GM10847 (cell line): ENCODE measurements around the gene GPC5.

Experiments used
- POLR2A ChIP-seq: IDR thresholded peaks from 2 replicates; pipeline ENCODE4 v1.6.1; 2011; ENCODE audit not compliant: insufficient read length; ENCODE audit errors: extremely low read depth

Gene GPC5

DNA sequence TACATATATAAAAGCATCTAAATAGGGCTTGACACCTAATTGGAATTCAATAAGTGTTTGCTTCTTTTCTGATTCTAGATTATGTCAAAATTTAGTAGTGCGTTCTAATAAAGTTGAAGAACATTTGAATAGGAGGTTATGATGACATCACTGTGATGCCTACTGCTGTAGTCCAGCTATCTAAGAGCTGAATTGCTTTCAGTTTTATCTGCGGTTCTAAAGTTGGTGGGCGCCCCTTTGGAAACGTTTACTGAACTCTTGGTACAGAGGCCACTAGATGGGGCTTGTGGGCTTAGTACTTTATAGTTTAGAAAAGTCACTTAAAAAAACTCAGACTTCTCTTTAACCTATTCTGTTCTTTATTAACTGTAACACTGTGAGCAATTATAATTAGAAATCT is 776.9 kb downstream of the GPC5 start:
- no peak for TF ChIP-seq POLR2A

DNA sequence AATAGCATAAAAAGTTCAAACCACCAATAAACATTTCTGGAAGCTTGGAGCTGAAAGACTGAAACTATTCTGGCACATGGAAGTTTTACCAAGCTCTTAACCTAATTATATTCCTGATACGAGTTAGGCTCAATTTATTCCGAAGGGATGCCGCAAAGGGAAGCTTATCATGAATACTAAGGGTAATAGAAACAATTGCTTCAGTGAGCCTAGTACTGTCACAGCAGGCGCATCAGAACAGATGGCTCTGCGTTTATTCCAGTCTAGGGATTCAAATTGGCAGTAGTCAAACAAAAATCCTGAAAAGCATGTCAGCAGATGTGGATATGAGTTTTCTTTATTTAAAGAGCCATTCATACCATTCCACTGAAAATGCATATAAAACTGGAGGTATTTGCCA is 779.5 kb downstream of the GPC5 start:
- no peak for TF ChIP-seq POLR2A

DNA sequence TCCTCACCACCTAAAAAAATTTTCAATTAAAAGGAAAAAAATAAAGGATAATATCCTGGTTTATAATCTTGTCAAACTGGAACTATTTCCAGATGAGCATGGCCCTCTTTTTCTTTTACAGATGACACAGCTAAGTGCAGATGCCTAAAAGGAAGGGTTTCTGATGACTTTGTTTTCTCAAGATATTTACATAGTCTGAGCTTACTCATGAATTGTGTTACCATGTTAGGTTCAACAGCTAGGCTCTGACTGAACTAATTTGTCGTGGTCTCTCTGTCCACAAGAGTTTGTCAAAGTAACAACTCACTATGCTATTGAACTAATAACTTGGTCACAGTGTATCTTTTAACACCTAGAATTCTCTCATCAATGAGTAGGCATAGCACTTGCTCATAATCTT is 780.8 kb downstream of the GPC5 start:
- TF ChIP-seq POLR2A, result no peak

DNA sequence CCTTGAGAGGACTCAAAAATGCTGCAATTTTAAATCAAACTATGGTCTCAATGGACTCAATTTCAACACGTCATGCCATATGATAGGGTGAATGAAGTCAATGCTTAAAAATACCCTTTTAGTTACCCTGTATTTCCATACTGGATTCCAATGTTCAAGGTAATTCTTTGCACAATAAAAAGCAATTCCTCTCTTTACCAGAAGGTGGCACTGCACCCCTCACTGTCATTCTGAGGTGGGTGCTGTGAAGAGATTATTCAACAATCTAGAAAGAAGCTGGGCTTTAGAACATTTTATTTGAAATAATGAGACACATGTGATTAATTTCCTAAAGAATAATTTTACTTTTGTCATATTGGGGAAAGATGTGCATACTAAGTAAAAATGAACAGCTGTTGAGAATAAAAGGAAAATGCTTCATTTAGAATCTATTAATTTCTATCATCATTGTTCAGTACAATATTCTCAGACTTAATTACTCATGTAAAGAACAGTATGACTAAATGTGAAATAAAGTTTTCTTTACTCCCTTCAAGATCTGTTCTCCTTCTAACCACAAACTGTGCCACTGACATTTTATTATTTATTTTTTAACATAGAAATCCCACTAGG is 789.1 kb downstream of the GPC5 start:
- TF ChIP-seq POLR2A, result no peak

DNA sequence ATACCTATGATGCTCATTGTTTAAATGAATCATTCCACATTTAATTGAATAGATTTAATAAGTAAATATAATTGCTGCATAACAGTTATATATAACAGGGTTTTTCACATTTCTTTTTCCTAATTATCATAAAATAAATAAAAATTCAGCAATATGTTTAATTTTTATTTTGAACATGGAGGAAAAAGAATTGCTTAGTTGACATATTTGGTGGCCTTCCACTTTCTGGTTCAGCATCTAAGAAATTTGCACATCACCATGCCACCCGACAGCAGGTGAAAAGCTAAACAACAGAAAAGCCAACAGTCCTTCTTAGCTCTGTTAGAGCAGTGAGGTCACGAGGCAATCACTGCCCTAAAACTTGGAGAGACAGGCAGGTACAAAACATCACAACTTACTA is 790.2 kb downstream of the GPC5 start:
- TF ChIP-seq POLR2A, result no peak

DNA sequence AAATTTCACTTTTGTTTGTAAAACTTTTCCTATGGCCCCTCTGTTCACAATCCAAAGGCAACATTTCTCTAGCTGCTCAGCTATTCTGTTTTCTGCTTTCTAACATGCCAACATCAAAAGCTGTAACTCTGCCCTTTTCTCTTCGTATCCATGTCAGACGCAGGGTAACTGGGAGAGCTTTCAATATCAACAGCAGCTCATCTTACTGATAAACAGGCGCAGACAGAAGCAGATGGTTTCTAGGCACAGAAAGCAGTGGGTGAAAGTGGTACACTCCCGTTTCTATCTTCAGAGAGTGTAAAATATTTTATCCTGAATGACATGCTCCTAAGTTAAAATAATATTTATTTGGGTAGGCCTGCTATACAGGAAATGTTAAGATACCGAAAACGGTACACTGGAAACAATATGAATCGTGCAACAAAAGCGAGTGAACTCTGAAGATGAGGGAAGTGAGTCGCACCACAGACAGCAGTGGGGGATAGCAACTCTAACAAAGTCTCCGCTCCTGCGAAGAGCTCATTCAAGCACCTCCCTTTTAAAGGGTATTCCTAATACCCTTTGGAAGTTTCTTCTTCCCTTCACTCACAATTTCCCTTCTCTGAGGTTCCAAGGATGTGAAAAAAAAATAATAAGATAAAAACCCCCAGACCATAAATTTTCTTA is 798.3 kb downstream of the GPC5 start:
- no peak for TF ChIP-seq POLR2A

DNA sequence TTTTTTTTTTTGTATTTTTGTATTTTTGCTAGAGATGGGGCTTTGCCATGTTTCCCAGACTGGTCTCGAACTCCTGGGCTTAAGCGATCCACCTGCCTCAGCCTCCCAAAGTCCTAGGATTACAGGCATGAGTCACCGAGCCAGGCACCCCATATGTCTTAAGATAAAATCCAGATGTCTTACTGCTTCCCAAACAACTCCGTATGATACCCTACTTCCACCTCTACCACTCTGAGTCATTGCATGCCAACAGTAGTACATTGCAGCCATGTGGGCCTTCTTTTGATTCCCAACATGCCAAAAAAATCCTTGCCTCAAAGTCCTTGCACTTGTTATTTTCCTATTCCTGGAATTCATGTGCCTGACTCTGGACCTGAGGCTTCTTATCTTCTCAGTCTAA is 799.2 kb downstream of the GPC5 start:
- TF ChIP-seq POLR2A, result no peak

DNA sequence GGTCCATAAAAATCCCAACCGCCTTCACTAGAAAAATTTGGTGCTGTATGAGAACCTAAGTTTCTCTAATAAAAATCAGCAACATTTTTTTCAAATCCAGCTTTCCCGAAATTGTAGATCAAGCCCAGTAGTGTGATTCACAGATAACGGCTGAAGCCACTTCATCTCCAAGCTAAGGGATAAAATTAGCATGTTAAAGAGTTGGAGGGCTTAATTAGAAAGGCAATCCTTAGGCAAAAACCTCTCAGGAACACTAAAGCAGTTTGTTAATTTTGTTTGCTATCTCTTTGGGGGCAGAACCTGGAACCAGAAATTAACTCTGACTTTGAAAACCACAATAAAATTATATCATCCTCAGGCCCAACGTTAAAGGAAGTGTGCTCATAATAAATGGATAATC is 820.2 kb downstream of the GPC5 start:
- TF ChIP-seq POLR2A, result no peak

DNA sequence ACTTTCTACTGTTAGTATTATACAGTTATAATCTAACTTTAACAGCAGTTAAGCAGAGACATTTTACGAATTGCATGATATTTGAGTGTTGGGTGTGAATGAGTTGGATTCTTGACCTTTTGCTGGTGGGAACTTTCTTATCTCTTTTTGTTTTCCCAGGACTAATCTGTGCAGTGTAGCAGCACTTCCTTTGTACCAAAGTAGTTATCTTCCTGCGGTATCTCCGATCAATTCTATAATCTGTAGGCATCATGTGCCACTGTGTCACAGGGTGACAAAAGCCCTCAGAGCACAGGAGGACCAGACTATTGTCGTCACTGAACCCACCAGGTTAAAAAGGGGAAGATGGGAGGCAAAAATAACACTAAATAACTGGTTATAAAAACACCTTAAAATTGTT is 823.5 kb downstream of the GPC5 start:
- TF ChIP-seq POLR2A, result no peak

DNA sequence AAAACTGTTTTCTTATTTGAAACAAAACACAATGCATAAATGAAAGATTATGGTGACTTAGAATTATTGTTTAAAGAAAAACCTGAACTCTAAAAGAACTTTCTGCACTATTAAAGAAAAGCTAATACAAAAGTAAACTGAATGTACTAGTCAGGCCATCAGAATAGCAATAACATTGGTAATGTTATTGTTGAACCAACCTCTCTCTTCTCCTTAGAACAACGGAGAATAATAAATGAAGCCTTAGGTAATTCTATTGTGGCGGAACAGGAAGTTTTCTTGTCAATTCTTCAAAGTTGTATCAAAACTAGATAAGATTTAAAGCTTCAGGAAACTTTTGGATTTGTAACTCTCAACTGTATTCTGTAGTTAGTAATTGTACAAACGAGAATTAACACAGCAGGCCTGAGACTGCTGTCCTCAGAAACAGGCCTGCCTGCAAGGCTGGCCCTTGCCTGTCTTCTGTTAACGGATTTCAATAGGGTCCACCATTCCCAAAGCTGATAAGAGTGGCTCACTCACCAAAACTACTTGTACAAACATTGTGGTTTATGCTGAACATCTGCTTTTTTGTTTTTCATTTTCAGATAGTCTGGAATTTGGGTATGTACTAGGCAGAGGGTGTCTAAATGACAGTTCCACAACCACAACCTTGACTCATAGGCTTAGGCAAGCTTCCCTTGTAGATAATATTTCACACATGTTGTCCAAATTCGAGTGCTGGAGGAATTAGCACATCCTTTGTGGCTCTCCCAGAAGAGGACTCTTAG is 825.8 kb downstream of the GPC5 start:
- no peak for TF ChIP-seq POLR2A

DNA sequence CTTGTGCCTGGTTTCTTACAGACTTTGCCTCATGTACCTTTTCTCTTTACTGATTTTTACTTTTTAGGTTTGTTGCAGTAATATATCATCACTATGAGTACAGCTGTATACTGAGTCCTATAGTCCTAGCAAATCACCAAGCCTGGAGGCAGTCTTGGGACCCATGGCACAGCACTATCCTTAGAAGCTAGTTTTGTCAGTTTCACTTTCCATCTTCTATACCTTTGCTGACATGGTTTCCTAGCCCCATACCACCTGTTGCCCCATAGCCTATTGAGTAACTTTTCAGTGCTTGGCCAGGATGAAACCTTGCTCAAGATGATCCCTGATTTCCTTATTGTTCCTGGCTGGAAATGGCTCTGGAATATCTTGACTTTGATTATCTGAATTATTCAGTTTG is 826.4 kb downstream of the GPC5 start:
- no peak for TF ChIP-seq POLR2A

DNA sequence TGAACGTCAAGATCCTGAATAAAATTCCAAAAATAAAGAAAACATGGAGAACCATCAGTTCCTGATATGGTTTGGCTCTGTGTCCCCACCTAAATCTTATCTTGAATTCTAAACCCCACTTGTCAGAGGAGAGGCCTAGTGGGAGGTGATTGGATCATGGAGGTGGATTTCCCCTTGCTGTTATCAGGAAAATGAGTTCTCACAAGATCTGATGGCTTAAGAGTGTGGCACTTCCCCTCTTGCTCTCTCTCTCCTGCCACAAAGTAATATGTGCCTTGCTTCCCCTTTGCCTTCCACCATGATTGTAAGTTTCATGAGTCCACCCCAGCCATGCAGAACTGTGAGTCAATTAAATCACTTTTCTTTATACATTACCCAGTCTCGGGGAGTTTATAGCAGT is 827.4 kb downstream of the GPC5 start:
- TF ChIP-seq POLR2A, result no peak

DNA sequence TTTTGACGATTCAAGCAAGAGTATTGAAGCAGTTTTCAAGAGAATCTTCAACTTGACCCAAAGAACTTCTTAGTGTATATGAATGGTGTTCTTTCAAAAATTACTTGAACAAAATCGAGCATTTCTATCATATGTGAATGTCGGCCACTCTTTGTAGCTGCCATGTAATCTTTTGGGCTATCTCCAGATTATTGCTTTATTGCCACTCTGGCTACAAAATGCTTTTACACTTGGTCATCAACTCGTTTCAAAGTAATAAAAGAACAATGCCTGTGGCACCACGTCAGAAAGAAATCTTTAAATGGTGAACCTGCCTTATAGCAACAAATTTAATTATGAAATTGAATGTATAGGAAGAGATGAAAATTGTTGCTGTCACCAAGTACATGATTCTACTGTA is 834.5 kb downstream of the GPC5 start:
- no peak for TF ChIP-seq POLR2A

DNA sequence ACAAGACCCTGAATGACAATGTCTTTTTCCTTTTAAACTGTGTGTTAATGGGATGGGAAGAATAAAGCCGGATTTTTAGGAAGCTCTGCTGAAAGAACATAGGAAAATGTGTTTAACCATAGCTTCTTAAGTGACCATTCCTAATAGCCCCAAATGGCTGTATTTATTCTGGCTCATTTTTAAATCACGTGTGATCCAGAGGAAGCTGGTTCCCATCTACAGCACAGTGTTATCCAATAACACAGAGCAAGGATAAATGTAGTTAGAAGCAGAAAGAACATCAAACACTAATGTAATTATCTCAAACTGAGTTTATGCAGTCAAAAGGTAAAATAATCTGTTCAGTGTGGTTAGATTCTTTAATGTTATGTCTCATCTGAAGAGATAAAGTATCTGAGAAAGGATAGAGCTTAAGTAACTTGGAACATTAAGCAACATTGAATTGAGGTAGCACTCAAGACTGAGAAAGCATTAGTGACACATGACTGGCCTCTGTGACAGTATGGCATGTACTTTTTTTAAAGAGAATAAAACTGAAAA is 853.3 kb downstream of the GPC5 start:
- TF ChIP-seq POLR2A, result no peak

DNA sequence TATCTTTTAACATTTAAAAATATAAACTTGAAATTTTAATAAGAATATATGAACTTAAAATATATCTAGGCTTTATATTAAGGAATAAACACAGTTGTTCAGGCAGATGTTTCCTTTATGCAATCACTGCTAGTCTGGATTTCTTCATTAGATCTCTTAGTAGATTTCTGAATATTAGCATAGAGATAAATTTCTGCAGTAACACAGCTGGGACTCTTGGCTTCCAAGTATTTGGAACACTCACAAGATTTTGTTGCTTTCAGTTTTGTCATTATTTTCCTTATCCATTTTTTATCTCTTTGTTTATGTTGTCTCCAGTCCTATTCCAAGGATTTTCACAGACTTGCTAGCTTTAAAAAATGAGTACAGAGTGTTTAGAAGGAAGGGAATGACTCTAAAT is 857.1 kb downstream of the GPC5 start:
- no peak for TF ChIP-seq POLR2A

DNA sequence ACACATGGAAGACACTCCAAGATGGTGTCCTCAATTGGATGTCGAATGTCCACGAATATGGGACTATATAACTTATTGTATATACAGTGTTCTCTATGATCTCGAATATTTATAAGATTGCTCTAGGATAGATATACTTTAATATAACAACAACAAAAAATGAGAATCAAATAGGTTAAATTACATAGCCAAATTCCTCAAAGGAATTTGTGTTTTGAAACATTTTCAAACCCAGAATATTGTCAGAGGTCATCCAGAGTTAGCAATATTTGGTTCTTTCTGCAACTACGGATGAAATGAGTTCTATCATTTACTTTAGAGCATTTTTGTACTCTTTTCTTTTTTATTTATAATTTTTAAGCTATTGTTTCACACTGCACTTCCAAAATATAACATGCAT is 857.8 kb downstream of the GPC5 start:
- TF ChIP-seq POLR2A, result no peak
